ENCODE data around the gene NOC2L.

GRCh38 chr1:958823-959730, at the start of gene NOC2L:
- TF ChIP-seq POLR2A (IDR thresholded peaks at IDR 0.05) (no peak), CTCF (IDR thresholded peaks at IDR 0.05) (no peak)
